DND-41 (cell line): ENCODE results near the gene TRIM14.

Experiments
- CTCF ChIP-seq: IDR thresholded peaks from 2 replicates; pipeline ENCODE4 v1.5.1; 2012; ENCODE audit warnings: borderline replicate concordance, low read length, moderate library complexity, mild to moderate bottlenecking; ENCODE audit not compliant: poor library complexity, severe bottlenecking; ENCODE audit errors: extremely low read depth
- EZH2 ChIP-seq: IDR thresholded peaks from 3 replicates; pipeline ENCODE4 v1.6.1; 2012; ENCODE audit warnings: borderline replicate concordance, low read depth, mild to moderate bottlenecking, moderate library complexity, low read length, inconsistent platforms; ENCODE audit not compliant: severe bottlenecking

- TF ChIP-seq CTCF, result no peak
- no peak for TF ChIP-seq EZH2
Measured at GRCh38 chr9:98080780-98081179, 38.2 kb downstream of the TRIM14 start.
